GM20000 (cell line): ENCODE data around the gene PEX14.

Experiments used
- DNase-seq: peaks from one replicate; pipeline ENCODE4 v3.0.0; 2012; ENCODE audit warnings: low spot score
- TF ChIP-seq, protein P1 (sequence below): IDR thresholded peaks from 2 replicates; pipeline ENCODE4 v1.5.1; 2012; ENCODE audit warnings: mild to moderate bottlenecking, control low read depth; ENCODE audit errors: extremely low read depth, missing control alignments

The PEX14 gene

GRCh38 chr1:10629091-10629815 lies 154.5 kb downstream of the PEX14 start:
- no peak for DNase-seq
- TF ChIP-seq, protein P1, sequence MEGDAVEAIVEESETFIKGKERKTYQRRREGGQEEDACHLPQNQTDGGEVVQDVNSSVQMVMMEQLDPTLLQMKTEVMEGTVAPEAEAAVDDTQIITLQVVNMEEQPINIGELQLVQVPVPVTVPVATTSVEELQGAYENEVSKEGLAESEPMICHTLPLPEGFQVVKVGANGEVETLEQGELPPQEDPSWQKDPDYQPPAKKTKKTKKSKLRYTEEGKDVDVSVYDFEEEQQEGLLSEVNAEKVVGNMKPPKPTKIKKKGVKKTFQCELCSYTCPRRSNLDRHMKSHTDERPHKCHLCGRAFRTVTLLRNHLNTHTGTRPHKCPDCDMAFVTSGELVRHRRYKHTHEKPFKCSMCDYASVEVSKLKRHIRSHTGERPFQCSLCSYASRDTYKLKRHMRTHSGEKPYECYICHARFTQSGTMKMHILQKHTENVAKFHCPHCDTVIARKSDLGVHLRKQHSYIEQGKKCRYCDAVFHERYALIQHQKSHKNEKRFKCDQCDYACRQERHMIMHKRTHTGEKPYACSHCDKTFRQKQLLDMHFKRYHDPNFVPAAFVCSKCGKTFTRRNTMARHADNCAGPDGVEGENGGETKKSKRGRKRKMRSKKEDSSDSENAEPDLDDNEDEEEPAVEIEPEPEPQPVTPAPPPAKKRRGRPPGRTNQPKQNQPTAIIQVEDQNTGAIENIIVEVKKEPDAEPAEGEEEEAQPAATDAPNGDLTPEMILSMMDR = no peak

GRCh38 chr1:10629816-10630571 lies 155.2 kb downstream of the PEX14 start:
- TF ChIP-seq, protein P1 = no peak
- no peak for DNase-seq

DNA sequence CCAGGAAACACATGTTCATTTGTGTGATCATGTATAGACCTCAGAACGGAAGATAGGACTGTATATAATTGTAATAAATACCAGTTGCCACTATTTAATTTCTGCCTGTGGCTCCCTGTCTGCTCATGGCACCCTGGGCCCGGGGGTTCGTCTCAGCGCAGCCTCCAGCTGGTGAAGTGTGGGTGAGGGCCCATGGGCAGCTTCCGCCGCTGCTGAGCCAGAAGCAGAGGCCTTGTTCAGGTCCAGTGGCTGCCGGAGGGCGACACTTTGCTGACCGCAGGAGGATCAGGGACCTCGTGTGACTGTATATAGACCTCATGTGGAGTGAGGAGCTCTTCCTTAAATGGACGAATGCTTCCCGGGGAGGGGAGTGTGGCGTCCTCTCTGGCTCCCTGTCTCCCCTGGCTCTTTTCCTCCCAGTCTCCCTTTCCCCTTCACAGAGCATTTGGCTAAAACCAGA lies 155.9 kb downstream of the PEX14 start:
- no peak for DNase-seq
- TF ChIP-seq, protein P1 = no peak

DNA sequence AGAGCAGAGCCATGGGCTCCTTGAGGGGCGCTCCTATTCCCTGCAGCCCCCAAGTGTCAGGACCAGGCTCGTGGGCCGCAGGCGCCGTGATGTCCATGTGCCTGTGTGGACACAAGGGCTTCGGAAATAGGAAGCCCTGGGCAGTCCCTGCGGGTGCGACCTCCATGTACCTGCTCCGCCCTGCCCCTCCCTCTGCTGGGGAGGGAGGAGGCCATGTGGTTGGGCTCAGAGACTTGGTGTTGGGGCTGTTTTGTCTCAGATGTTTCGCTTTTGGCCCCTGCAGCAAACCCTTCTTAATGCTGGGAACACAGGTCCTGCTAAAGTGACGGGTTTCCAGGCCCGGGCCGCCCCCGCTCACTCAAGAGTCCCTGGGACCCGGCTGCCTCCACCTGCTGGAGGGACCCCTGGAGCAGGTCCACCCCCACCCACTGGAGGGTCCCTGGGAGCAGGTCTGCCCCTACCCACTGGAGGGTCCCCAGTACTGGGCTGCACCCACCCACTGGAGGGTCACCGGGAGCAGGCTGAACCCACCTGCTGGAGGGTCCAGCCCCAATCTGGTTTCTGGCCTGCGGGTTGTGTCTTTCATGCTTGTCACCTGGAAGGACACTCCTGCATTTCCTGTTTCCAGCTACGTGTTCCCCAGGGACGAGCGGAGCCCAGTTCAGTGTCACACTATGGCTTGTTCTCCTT lies 156.5 kb downstream of the PEX14 start:
- DNase-seq = no peak
- TF ChIP-seq, protein P1 = no peak

- TF ChIP-seq, protein P1 = no peak
- no peak for DNase-seq
Observed at GRCh38 chr1:10631811-10632593, 157.3 kb downstream of the PEX14 start.

- DNase-seq = no peak
- TF ChIP-seq, protein P1 = no peak
Observed at GRCh38 chr1:10632691-10633090, 157.9 kb downstream of the PEX14 start.
